M059J (cell line): ENCODE data around the gene AGO1. TPM values are rescaled to one million over a fixed set of nuclear protein-coding genes. Genes with fewer than 3 reads are reported as not detected.
"Not testable (repeated sequence)": the region's sequence is repeated elsewhere in the genome, so short reads cannot be mapped to it uniquely, and the experiment has no call there.

ENCODE experiments used
- DNase-seq: peaks from one replicate; pipeline ENCODE4 v3.0.0-alpha.2; 2012; ENCODE audit warnings: low read depth
- total RNA-seq: library from RNA; depleted of rRNA; stranded (reverse); fragments of >200 nt; shearing (Covaris generic); gene quantifications from 2 replicates; pipeline ENCODE4 v1.2.3, GENCODE V29; 2014

Gene AGO1
- total RNA-seq, 1 experiment from 2014 or later = 12.0 TPM

DNA sequence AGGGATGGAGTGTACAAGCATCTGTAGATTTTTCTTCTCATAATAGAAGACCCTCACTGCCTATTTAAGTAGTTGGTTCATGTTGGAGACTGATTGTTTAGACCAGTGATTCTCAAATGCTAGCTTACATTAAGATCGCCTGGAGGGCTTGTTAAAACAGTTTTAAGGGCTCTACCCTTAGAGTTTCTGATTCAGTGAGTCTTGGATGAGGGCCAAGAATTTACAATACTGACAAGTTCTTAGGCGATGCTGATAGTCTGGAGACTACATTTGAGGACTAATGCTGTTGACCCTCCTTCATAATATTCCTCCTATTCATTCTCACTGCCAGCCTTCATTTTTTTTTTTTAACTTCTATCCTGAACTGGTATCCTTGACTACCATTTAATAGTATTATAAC, 32.7 kb downstream of the AGO1 start:
- DNase-seq = peak; percentile 29

DNA sequence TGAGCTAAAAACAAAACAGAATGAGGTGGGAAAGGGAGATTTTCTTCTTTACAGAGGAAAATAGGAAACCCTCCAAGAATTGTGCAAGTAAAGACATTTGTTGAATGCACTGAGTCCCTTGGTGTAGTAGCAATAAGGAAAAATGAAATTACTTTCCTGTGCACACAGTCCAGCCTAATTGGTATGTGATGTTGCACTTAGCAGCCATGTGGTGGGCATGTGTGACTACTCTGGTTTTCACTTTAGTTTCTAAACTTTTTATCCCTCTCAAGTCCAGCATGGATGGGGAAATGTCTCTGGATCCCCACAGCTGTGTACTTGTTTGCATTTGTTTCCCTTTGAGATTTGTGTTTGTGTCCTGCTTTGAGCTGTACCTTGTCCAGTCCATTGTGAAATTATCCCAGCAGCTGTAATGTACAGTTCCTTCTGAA, 40.8 kb downstream of the AGO1 start:
- no peak for DNase-seq

DNA sequence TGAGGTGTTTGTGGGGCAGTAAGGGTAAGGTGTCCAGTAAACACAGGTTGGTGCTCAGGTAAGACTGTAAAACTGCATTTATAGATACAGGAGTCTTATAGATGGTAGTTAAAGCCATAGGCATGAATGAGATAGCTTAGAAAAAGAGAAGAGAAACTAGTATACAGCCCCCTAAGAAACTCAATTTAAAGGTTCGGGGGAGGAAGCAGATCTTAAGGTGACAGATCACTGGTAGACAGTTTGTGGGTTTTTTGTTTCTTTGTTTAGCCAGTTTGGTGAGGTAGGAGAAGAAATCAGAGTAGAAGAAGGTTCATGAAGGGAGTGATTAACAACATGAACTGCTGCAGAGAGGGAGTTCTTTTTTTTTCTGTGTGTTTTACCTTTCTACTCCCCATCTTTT, 41.8 kb downstream of the AGO1 start:
- DNase-seq = no peak

DNA sequence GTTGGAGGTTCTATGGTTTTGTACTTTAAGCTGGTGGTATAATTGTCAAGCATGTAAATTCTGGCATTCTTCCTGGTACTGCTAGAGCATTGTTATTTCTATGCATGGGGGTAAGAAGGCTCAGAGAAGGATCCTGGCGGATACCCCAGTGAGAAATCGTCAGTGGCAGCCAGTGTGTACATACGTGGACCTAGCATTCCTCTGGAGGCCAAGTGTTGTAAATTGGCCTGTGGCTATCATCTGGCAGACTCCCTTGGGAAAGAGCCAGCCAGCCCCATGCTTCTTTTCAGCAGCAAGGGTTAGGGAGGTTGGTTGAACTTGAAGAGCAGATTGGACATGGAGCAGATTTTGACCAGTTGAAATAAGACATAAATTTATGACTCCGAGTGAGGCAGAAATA, 42.7 kb downstream of the AGO1 start:
- peak; percentile 56 for DNase-seq

DNA sequence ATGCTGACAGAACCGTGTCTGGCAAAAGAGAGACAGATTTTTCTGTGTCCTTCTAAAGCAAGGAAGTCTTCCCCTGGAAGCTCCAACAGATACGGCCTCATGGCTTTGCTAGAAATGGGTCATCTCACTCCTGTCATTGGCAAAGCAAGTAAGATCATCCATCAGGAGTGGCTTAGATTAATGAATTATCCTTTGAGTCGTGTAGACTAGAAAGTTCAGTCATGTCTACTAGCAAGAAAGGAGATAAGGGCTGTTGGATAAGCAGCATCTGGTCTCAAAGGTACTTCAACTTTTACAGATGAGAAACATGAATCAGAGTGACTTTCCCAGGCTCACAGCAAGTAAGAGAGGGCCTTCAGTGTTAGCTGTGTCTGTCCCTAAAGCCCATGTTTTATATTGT, 44.5 kb downstream of the AGO1 start:
- no peak for DNase-seq

DNA sequence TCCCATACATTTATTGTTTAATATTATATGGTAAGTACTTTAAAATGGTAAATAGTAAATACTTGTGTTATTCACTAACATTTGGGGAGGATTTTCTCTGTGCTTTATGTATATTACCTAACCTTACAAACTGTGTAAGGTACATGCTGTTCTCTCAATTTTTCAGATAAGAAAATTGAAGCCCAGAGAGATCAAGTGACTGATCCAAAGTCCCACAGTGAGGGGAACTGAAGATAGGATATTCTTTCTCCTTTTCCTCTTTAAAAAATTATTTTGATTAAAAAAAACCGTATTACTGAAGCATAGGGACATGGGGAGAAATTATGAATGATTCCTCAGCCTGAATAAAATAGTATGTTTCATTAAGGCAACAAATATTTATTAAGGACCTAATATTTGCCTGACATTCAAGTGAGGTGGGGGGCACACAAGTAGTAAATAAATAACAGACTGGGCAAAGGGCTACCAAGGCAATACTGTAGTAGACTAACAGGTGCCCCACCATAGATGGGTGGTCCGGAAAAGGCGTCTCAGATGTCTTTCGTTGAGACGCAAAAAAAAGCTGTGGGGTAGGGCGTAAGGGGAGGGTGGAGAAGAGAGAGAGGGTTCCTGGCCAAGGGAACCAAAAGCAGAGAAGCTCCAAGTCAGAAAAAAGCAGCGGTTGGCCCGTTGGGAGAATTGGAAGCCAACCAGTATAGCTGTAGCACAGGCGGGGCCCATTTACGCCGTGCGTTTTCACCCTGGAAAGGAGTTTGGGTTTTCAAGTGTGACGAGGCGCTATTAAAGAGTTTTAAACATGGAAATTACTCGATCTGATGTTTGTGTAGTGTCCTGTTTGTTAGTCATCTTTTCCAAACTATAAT, 47.0 kb downstream of the AGO1 start:
- peak; percentile 57 for DNase-seq

DNA sequence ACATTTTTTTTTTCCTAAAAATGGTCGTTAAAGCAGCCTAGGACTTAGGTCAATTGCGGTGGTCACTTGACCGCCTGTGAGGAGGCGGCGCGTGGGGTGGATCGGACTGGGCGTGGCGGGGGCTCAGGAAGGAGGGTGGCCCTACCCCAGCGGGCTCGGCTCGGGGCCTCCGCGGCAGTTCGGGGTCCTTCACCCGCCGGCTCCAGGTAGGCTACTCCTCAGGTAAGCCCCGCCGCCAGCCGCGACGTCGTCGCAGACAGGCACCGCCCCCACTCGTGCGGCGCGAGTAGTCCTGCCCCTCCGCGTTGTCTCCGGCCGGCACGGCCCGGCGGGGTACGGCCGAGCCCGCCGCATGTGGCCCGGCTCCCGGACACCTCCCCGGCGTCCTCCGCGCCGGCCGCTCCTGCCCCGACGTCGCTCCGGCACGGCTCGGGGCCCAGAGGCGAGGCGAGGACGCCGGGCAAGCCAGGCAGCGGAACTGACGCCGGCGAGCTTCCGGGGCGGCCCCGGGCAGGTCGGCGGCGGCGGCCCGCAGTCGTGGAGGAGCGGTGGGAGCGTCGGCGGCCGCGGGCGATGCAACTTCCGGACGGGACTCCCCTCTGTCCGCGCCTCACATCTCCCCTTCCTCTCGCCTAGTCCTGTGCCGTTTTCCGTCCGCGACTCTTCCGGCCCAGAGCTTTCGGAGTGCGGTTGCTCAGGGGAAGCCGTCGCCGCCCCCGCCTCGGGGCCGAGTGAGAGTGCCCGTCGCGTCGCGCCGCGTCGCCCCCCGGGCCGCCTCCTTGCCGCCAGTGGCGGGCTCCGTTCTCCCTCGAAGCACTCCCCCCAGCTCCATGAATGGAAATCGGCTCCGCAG, 47.8 kb downstream of the AGO1 start, which contains the start of gene AGO3:
Gene AGO3 (plus strand): TSS at position 513 of the 853 bp plus-strand sequence. CDS start 322 bp downstream, at position 835.
- peak; percentile 87 for DNase-seq

DNA sequence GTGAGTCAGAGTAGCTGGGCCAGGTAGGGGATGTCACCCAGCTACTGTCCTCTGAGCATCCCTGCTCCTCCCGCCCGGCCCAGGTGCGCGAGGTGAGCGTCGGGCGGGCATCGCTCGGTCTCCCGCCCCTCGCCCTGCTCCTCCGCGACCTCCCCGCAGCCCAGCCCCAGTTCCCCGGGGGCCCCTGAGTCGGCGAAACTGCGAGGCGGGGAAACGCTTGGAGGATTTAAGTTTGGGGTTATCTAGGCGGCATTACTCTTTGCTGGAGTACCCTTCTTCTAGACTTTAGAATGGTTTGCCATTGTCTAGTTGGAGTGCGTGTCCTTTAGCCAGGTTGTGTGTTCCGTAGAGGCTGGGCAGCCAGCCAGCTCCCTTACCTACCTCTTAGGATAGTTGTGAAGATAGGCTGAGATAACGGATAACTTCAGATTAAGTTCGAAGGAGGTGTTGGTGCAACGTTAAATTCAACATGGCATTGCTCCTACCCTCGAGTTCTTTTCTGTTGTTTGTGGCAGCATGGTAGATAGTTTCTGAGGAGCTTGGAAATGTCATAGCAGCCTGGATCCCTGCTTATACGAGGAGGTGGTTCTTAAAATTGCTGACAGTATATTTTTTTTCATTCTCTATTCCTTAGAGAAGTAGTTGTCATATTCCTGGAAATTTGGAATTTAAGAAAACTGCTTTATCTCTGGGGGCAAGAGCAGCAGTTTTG, 48.6 kb downstream of the AGO1 start:
- peak; percentile 31 for DNase-seq

DNA sequence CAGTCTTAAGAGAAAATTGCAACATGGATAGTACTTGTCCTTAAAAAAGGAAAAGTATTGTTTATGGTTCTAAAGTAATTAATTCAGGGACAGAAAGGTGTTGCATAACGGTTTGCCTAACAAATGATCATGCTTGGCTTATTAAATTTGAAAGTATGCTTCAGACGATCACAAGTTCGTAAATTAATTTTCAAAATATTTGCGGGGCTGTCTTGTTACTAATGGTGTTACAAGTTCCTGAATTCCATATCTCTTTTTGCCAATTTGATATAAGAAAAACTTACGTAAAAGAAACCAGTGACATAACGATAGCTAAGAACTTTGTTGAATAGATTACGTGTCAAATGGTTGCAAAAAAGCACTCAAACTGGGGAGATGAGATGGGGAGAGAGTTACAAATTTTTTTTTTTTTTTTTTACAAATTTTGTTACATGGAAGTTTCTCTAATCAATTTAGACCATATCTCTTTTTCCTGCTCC, 49.2 kb downstream of the AGO1 start:
- DNase-seq = no peak

DNA sequence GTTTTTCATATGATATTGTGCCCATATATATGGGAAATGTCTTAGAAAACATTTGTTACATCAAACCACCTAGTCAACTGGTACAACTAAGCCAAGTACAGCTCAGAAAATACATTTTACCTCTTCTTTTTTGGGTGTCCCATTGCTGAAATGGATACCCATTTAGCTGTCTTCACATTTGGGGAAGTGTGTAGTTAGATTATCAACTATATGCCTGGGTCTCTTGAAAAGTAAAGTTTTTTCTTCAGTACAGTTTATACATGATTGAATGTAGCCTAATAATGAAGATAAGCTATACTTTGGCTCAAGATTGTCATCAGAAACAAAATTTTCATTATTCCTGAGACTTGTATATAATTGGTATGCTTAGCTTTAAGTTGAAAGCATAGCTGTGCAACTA, 49.9 kb downstream of the AGO1 start:
- DNase-seq = no peak

DNA sequence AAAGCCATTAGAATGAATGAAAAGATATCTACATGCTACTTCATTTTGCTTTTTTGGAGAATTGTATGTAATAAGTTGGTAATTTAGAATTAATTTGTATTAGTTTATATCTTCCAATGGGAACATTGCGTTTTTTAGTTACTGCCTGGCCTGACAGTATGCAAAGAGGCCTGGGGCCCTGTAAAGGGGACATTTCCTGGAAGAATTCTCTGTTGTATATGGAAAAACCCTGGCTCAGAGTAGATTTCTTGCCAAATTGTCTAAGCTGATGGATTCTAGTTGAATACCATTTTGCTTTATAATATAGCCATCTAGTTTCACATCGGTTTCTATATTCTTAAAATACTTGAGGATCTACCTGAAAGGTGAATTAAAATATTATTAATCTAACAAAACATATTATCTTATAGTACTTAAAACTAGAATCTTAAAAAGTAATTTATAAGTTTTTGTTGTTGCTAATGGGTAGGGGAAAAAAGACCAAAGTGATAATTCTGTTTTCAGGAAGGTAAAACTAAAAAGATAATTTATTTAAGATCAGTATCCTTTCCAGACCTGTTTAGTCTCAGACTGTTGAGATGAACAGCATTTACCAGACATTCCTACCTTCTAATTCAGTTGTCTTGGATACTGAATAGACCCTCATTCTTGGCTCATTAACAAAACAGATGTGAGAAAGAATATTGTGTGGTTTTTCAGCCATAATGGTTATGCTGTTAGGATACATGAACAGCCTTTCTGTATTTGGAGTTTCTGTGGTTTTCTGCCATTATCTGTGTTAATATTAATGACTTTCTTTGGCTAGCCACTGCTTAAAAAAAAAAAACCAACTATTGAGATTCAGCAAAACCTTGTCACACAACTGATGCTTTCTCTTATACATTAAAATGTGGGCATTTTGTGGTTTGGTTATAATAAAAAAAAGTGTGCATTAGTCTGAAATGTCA, 52.7 kb downstream of the AGO1 start:
- DNase-seq = no peak

DNA sequence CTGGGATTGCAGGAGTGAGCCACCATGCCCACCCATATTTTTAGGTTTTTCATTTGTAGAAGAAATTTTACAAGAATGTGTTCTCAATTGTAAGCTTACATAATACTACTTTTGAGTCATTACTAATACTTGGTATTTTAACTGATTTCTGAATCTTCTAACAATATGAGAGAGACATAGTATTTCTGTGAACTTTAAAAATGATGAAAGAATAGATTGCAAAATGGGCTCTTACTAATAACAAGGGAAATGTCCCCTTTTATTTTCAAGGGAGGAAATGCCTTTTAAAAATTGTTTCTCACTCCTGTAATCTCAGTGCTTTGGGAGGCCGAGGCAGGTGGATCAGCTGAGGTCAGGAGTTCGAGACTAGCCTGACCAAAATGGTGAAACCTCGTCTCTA, 53.8 kb downstream of the AGO1 start:
- no peak for DNase-seq

DNA sequence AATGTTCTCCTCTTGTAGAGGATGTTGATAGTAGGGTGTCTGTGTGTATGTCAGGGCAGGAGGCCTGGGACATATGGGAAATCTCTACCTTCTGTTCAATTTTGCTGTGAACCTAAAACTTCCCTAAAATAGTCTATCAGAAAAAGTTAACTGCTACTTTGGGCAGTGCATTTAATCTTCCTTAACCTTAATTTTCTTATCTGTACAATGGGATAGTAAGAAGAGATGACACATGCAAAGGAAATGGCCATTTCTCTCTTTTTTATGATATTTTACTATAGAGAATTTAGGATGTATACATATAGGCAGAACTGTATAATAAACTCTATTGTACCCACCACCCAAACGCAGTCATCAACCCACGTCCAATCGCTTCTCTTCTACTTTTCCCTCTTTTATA, 56.5 kb downstream of the AGO1 start:
- DNase-seq = no peak

DNA sequence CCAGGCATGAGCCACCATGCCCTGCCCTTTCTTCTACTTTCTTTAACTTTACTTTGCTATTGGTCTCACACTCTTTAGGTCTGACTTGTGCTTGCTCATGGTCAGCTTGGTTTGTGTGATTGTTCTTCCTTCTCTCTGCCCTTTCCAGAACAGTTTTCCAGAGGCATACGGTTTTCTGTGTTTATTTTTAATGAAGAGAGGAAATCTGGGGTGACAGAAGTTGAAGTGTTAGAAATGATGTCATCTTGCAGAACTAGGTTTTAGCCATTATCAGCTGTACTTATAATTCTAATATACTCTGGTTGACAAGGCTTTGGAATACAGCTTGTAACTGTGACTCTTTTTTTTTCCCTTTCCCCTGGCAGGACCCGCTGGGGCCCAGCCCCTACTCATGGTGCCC, 62.3 kb downstream of the AGO1 start:
- DNase-seq = no peak

DNA sequence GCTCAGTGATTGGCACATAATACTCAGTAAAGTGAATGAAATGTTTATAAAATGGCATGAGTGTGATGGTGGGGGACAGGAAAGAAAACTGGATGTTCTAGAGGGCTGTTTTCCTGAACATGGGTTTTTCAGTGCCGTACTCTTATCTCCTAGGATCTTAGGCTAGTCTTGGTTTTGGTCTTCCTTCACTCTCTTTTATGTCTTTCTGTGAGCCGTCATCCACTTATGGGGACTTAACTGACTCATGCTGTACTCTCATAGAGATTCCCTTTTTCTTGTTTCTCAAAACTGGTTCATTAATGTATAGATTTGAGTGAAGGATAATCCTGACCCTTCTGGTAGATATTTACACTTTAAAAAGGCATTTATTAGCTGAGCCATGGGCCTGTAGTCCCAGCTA, 64.5 kb downstream of the AGO1 start:
- DNase-seq = no peak

DNA sequence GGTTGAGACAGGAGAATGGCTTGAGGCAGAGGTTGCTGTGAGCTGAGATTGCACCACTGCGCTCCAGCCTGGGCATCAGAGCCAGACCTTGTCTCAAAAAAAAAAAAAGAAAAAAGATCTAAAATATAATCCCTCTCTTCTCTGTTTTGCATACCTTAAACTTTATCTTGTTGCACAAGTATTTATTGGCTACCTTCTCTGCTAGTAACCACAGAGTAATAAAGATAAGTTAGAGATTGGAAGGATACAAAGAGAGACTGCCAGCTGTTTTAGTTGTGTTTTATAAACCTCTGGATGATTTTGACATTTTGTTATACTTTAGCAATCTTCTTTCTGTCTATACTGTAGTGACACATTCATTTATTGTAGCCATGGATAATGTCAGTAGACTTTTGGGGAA, 75.5 kb downstream of the AGO1 start:
- no peak for DNase-seq

DNA sequence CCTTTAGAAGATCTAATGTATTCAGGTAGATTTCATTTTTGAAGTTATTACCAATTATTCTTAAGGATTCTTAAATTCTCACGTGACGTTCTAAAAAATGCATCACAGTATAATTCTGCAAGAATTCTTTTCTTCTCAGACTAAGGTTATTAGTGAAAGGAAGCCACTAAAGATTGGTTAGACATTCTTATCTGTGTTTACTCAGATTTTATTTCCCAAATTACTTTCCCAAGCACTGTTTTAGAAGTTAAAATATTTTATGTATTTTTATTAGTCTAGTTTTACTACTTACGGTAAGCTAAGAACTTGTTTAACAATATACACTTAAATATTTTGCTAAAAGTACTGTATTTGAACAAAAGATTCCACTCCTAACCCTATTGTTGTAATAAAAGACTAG, 76.3 kb downstream of the AGO1 start:
- no peak for DNase-seq

DNA sequence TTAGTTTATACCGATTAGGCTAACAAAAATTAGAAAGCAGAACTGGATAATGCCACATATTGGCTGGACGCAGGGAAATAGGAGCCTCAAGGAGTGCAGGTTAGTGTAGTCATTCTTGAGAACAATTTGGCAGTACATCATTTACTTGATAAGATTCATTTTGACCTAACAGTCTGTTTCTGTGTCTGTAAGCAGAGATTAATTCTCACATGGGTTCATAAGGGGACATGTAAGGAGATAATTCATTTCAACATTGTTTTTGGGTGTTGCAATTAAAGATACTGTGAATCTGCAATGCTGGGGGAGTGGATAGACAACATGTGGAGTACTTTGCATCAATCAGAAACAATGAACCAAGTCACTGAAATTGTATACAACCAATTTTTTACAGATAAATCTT, 79.9 kb downstream of the AGO1 start:
- no peak for DNase-seq

DNA sequence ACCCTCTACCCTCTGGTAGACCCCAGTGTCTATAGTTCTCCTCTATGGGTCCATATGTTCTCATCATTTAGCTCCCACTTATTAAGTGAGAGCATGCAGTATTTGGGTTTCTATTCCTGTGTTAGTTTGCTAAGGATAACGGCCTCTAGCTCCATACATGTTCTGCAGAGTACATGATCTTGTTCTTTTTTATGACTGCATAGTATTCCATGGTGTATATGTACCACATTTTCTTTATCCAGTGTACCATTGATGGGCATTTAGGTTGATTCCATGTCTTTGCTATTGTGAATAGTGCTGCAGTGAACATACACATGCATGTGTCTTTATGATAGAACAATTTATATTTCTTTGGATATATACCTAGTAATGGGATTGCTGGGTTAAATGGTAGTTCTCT, 81.3 kb downstream of the AGO1 start:
- DNase-seq = not testable (repeated sequence)

DNA sequence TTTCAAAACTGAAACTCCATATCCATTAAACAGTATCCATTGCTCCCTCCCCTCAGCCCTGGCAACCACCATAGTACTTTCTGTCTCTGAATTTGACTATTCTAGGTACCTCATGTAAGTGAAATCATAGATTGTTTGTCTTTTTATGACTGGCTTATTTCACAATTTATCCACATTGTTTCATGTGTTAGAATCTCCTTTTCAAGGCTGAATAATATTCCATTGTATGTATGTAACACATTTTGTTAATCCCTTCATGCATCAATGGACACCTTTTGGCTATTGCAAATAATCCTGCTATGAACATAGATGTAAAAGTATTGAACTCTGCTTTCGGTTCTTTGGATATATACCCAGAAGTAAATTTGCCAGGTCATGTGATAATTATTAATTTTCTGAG, 85.4 kb downstream of the AGO1 start:
- DNase-seq = no peak

DNA sequence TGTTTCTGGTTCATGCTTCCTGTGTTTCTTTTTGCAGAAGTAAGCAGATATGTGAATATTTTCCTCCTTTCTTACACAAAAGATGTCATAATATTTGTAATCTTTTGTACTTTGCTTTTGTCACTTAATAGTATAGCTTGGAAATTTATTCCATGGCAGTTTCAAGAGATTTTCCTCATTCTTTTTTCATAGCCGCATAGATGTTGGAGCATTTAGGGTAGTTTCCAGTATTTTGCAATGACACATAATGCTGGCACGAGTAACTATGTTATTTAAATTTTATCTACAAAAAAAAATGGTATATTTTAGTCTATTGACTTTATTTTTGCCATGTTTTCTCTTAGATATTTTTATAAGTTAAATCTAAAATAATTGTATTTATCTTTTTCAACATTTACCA, 88.6 kb downstream of the AGO1 start:
- DNase-seq = no peak
